Glutamatergic neuron (in vitro differentiated cells): Measurements from ENCODE around the gene PPP5C. TPM values are rescaled to one million over a fixed set of nuclear protein-coding genes. Genes with fewer than 3 reads are reported as not detected.
"Not testable (repeated sequence)": the region's sequence is repeated elsewhere in the genome, so short reads cannot be mapped to it uniquely, and the experiment has no call there.

Source experiments
- DNase-seq: peaks from one replicate; pipeline ENCODE4 v3.0.0; 2022
- H3K27ac Mint-ChIP-seq: one replicate; pipeline ENCODE4 v1.8.0; 2020; ENCODE audit warnings: mild to moderate bottlenecking, mixed read lengths, inconsistent platforms; ENCODE audit not compliant: unreplicated experiment
- H3K27me3 Mint-ChIP-seq: one replicate; pipeline ENCODE4 v1.8.0; 2020; ENCODE audit warnings: mild to moderate bottlenecking, moderate library complexity, mixed read lengths, inconsistent platforms; ENCODE audit not compliant: unreplicated experiment
- H3K36me3 Mint-ChIP-seq: one replicate; pipeline ENCODE4 v1.8.0; 2020; ENCODE audit warnings: mild to moderate bottlenecking, mixed read lengths, inconsistent platforms; ENCODE audit not compliant: unreplicated experiment
- H3K4me1 Mint-ChIP-seq: one replicate; pipeline ENCODE4 v1.8.0; 2020; ENCODE audit warnings: mild to moderate bottlenecking, low read depth, mixed read lengths, inconsistent platforms; ENCODE audit not compliant: unreplicated experiment
- H3K4me3 Mint-ChIP-seq: one replicate; pipeline ENCODE4 v1.8.0; 2020; ENCODE audit warnings: mild to moderate bottlenecking, mixed read lengths, inconsistent platforms; ENCODE audit not compliant: unreplicated experiment
- H3K9me3 Mint-ChIP-seq: one replicate; pipeline ENCODE4 v1.8.0; 2020; ENCODE audit warnings: mild to moderate bottlenecking, moderate library complexity, mixed read lengths, inconsistent platforms; ENCODE audit not compliant: unreplicated experiment
- total RNA-seq: library from RNA; stranded (reverse); fragmentation: NEBNext Ultra II Directional; extraction: Animal tissue kit (Norgen Biotek cat#: 25700); gene quantifications from one replicate; pipeline ENCODE4 v1.2.1, GENCODE V29; 2021; ENCODE audit not compliant: unreplicated experiment
- TF ChIP-seq, protein P1 (sequence below): fragments of 200-600 bp; sonication (generic); IDR thresholded peaks from one replicate; pipeline ENCODE4 v1.5.0; 2021; ENCODE audit not compliant: partially characterized antibody, unreplicated experiment

The PPP5C gene
- total RNA-seq, 1 donor from 2014 or later = 85.8 TPM

DNA sequence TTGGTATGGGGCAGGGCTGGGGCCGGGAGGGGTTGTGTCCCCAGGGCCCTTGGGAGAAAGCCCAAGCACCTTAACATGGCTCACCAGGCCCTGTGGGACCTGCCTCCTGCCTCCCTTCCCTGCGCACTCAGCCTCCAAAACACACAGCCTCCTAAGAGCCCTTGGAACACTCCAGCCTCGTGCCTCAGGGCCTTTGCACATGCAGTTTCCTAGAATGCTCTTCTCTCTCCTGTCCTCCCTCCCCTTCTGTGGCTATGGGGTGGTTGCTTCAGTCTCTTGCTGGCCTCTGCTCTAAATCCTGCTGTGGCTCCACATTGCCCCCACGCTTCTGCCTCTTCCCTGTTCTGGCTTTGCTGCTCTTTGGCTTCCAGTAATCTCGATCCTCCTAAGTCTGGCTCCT is 26.3 kb upstream of the PPP5C start:
- Mint-ChIP-seq H3K9me3 (peaks cover 4% of the 10 kb centered on the region), H3K4me1 (no peaks in the 10 kb centered on the region), H3K36me3 (peaks cover 4% of the 10 kb centered on the region), H3K27ac (no peak overlapping the region), H3K4me3 (no peak overlapping the region), H3K27me3 (peaks cover under 1% of the 10 kb centered on the region)
- TF ChIP-seq, protein P1, sequence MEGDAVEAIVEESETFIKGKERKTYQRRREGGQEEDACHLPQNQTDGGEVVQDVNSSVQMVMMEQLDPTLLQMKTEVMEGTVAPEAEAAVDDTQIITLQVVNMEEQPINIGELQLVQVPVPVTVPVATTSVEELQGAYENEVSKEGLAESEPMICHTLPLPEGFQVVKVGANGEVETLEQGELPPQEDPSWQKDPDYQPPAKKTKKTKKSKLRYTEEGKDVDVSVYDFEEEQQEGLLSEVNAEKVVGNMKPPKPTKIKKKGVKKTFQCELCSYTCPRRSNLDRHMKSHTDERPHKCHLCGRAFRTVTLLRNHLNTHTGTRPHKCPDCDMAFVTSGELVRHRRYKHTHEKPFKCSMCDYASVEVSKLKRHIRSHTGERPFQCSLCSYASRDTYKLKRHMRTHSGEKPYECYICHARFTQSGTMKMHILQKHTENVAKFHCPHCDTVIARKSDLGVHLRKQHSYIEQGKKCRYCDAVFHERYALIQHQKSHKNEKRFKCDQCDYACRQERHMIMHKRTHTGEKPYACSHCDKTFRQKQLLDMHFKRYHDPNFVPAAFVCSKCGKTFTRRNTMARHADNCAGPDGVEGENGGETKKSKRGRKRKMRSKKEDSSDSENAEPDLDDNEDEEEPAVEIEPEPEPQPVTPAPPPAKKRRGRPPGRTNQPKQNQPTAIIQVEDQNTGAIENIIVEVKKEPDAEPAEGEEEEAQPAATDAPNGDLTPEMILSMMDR = no peak
- DNase-seq = no peak

DNA sequence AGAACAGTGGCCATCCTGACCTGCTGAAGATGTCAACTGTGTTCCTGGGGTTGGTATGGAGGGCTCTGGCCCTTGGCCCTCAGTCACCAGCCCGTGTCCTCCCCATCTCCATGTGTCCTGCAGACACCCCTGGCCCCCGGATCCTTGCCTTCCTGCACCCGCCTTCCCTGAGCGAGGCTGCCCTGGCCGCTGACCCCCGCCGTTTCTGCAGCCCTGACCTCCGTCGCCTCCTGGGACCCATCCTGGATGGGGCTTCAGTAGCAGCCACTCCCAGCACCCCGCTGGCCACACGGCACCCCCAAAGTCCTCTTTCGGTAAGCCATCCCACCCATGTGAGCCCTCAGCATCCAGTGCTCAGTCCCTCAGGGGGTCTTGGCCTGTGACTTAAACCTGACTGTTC is 25.2 kb upstream of the PPP5C start:
- Mint-ChIP-seq H3K9me3 (peaks cover 6% of the 10 kb centered on the region), H3K27ac (no peak overlapping the region), H3K36me3 (peaks cover 15% of the 10 kb centered on the region), H3K4me1 (no peaks in the 10 kb centered on the region), H3K27me3 (peaks cover 2% of the 10 kb centered on the region), H3K4me3 (no peak overlapping the region)
- TF ChIP-seq, protein P1 = no peak
- no peak for DNase-seq

DNA sequence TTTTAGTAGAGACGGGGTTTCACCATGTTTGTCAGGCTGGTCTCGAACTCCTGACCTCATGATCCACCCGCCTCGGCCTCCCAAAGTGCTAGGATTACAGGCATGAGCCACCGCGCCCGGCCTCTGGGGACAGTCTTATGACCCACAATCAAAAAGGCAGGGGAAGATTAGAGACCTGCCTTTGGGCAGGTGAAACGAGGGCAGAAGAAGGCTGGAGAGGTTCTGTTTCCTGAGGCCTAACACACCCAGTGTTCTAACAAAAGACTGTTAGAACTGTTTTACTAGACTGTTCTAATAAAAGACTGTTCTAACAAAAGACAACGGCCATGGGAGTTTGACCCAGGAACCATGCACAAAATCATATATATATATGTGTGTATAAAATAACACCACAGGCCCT is 23.7 kb upstream of the PPP5C start:
- H3K4me3 Mint-ChIP-seq, H3K27ac Mint-ChIP-seq: not testable (repeated sequence)
- peaks cover 17% of the 10 kb centered on the region for H3K36me3 Mint-ChIP-seq

DNA sequence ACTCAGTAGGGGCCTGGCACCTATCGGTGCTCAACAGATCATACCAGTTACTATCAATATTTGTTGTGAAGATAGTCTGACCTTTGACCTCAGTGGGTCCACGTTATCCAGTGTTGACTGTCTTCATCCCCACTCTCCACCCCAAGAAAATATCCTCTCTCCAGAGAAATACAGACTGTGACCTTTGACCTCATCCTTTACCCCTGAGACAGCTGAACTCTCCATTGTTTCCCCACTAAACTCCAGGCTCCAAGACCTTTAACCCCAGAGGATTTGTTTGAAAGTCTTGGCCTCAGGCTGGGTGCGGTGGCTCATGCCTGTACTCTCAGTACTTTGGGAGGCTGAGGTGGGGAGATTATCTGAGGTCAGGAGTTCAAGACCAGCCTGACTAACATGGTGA is 22.6 kb upstream of the PPP5C start:
- Mint-ChIP-seq H3K4me3 (no peak overlapping the region), H3K4me1 (no peaks in the 10 kb centered on the region), H3K27ac (no peak overlapping the region), H3K36me3 (peaks cover 21% of the 10 kb centered on the region), H3K27me3 (peaks cover 2% of the 10 kb centered on the region), H3K9me3 (peaks cover 5% of the 10 kb centered on the region)
- TF ChIP-seq, protein P1 = no peak
- no peak for DNase-seq

More for the DNA sequence above, 23.7 kb upstream of the PPP5C start:
- not testable (repeated sequence) for H3K4me1 Mint-ChIP-seq, H3K27me3 Mint-ChIP-seq, DNase-seq, H3K9me3 Mint-ChIP-seq

DNA sequence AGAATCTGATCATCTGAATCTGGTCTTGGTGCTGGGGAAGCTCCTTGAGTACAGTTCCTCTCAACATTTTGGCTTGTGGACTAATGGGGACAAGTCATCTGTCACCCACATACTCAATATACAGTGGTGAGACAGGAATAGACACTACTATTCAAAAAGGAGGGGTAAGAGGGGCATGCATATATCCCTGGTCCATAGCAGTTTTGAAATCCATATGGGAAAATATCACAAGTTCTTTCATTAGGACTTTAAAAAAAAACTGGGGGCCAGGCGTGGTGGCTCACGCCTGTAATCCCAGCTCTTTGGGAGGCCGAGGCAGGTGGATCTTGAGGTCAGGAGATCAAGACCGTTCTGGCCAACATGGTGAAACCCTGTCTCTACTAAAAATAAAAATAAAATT is 20.3 kb upstream of the PPP5C start:
- Mint-ChIP-seq H3K4me3 (no peak overlapping the region), H3K4me1 (peaks cover 2% of the 10 kb centered on the region), H3K9me3 (peaks cover 15% of the 10 kb centered on the region), H3K27ac (no peak overlapping the region), H3K27me3 (peaks cover 8% of the 10 kb centered on the region), H3K36me3 (peaks cover 36% of the 10 kb centered on the region)
- DNase-seq = no peak
- TF ChIP-seq, protein P1 = no peak

DNA sequence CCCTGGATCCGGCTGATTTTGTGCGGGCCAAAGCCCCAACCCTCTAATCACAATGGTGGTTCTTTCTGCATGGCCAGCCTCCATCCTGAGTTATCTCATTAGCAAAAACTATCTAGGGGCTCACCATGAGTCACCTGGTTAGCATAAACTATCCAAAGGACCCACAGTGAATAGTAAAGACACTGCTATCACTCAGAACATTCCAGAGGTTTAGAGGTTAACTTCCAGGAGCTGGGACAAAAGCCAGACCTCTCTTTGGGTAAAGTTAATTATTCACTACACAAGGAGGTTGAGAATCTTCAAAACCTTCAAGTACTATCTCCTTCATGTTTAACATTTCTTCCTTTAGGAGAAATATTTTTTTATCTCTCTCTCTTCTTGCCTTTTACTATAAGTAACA is 18.8 kb upstream of the PPP5C start:
- Mint-ChIP-seq H3K9me3 (peaks cover 13% of the 10 kb centered on the region), H3K36me3 (peaks cover 36% of the 10 kb centered on the region), H3K27me3 (peaks cover 8% of the 10 kb centered on the region), H3K4me1 (peaks cover 2% of the 10 kb centered on the region), H3K27ac (no peak overlapping the region), H3K4me3 (no peak overlapping the region)
- no peak for DNase-seq
- TF ChIP-seq, protein P1 = no peak
